MM.1S (cell line): ENCODE measurements around the gene CASQ1.

ENCODE experiments used
- EZH2 ChIP-seq: fragments of 300-600 bp; sonication (generic); optimal IDR thresholded peaks from 2 replicates; pipeline ENCODE3; 2017; ENCODE audit warnings: low read depth, mild to moderate bottlenecking, antibody characterized with exemption, low read length, mixed read lengths
- EZH2phosphoT487 ChIP-seq: fragments of 300-600 bp; sonication (generic); IDR thresholded peaks from 2 replicates; pipeline ENCODE4 v1.6.1; 2018; ENCODE audit warnings: antibody characterized with exemption, low read length

DNA sequence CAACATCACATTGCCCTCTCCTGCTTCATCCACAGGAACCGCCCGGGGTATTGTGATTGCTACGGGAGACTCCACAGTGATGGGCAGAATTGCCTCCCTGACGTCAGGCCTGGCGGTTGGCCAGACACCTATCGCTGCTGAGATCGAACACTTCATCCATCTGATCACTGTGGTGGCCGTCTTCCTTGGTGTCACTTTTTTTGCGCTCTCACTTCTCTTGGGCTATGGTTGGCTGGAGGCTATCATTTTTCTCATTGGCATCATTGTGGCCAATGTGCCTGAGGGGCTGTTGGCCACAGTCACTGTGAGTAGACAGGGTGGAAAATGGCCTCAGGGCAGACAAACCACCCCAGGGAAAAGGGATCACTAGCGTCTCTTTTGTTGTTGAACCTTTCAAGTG is 26.3 kb upstream of the CASQ1 start:
- TF ChIP-seq EZH2 = no peak
- no peak for TF ChIP-seq EZH2phosphoT487
